Tracheal epithelial cell (primary cell): ENCODE results near the gene NT5DC4. TPM values are rescaled to one million over a fixed set of nuclear protein-coding genes. Genes with fewer than 3 reads are reported as not detected.

Experiments
- total RNA-seq: library from RNA; depleted of rRNA; stranded (reverse); fragments of >200 nt; gene quantifications from 2 replicates; pipeline ENCODE4 v1.2.1, GENCODE V29; 2014

The NT5DC4 gene
- not detected in 2 replicates for total RNA-seq

DNA sequence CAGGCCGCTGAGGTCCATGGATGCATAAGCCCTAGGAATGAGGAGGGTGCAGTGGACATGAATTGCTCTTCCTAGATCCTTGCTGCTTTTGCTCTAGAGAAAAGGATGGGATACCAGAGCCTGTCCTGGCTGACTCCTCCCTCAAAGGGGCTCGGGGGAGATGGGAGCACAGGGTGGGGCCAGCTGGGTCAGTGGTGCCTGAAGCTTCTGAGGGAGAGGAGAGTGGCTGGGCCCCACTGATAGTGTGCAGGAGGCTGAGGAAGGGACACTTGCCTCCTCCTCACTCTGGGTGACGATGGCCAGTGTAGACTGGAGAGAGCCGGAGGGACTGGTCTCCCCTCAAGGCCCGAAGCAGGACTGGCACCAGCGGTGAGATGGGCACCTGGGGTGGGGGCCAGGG, at the start of gene NT5DC4:
TSS of gene NT5DC4 (plus strand) at position 236 of the 400 bp plus-strand sequence. CDS start at position 296, 60 bp downstream.

DNA sequence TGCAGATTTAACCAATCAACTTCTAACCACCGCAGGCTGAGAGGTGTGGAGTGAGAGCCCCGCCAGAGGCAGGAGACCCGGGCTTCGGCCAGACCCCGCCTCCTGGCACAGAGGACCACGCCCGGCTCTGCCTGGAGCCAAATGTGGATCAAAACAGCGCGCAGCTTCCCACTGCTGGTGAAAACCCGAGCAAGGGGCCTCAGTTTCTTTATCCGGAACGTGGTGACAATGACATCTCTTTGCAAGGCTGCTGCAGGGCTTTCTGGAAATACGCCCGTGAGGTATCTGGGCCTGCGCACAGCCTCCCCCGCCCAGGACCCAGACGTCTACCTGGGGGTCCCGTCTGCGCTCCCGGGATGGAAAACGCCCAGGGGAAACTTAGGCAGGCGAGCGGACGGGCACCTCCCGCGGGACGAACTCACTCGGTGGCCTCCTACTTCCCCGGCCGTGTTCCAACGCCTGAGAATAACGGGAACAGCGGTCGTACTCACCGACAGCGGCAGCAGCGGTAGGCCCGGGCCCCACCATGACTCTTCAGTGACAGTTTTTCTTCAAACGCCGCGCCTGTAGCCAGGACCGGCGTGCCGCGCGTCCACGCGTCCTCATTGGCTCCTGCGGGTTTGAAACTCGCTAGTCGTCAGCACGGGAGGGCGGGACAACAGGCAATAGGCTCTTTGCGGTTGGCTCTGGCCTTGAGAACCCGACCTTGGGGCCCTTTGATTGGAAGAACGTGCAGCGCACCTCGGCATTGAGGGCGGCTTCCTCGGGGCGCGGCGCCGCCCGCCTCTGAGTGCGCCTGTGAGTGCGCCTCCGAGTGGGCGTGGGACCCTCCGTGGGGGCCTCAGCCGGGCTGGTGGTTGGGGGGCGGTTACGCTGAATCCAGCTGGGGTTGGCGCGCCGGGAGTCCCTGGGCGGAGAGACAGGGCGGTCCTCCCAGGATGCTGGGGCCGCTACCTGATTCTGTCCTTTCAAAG, 43.5 kb downstream of the NT5DC4 start, which contains the start of gene CKAP2L:
TSS of gene CKAP2L (minus strand) at position 539 of the 974 bp plus-strand sequence. CDS start at position 528, 11 bp downstream.

DNA sequence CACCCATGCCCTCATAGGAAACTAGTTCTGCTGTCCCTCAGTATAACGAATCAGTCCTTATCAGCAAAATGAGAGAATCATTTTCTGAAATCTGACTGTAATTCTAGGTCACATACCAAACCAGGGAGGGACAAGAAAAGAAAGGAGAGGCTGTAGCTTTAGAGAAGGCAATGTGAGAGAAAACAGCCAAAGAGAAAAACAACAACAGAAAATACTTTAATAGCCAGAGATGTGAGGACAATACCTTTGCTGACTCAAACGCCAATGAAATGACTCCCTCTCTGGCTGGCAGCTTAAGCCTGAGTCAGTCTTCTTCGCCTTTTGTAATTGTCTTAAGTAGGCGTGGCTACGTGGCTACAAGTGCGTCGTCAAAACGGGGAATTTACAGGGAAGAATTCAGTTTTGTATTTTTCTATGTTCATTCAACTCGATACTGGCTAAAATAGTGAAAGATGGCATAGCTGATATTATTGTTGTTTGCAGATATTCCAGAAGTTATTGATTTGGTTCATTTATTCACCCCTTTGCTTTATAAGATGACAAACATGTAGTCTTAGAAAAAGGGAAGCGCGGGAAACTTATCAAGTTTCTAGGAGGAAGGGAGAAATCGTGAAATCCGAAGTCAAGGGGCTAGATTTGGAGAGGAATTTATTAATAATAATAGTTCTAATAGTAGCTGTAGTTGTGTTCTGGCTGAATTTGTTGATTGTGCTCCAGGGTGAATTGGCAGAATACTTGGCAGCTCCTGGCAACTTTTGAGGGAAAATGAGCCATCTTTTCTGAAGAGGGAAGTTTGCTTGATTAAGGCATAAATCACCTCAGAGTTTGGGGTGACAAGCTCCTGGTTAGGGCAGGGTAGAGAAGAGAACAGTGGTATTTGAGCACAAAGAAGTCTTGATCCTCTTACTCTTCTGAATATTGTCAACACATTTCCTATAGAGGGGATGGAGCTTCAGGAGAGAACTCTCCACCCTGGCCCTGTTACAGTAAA, 63.7 kb downstream of the NT5DC4 start, which contains the start of gene IL1A:
TSS of gene IL1A (minus strand) at position 295 of the 991 bp plus-strand sequence. CDS start 723 bp downstream, outside the sequence.

Other genes with a start within 250 kb of the NT5DC4 start
- gene TTL, start 238.9 kb upstream of the NT5DC4 start, total RNA-seq = 23.0 and 25.3 TPM in 2 replicates
- gene POLR1B, start 178.6 kb upstream of the NT5DC4 start, total RNA-seq = 27.5 and 37.3 TPM in 2 replicates
- gene CHCHD5, start 136.4 kb upstream of the NT5DC4 start, total RNA-seq = 1.7 and 7.9 TPM in 2 replicates
- gene SLC20A1, start 75.1 kb upstream of the NT5DC4 start, total RNA-seq = 47.0 and 49.4 TPM in 2 replicates
- gene CKAP2L, start 43.6 kb downstream of the NT5DC4 start, total RNA-seq = 0.21 and 0.48 TPM in 2 replicates
- gene IL1A, start 63.5 kb downstream of the NT5DC4 start, total RNA-seq = 61.6 and 230 TPM in 2 replicates
- 31.8 and 169 TPM in 2 replicates for gene IL1B, start 115.8 kb downstream of the NT5DC4 start, total RNA-seq
- not detected in 2 replicates for gene IL37, start 190.1 kb downstream of the NT5DC4 start, total RNA-seq